HepG2 (cell line): Measurements from ENCODE around the gene DAB2IP.

Experiments used
- ATF2 ChIP-seq: sonication (generic); formaldehyde crosslinking; IDR thresholded peaks from 2 replicates; pipeline ENCODE4 v1.4.0; 2020; ENCODE audit warnings: missing genetic modification reagents
- CHCHD3 ChIP-seq: sonication (generic); formaldehyde crosslinking; IDR thresholded peaks from 2 replicates; pipeline ENCODE4 v1.8.0; 2022; ENCODE audit warnings: mild to moderate bottlenecking, missing genetic modification reagents, moderate library complexity
- HMG20A ChIP-seq: IDR thresholded peaks from 2 replicates; pipeline ENCODE4 v1.6.1; 2016; ENCODE audit warnings: borderline replicate concordance
- HMGXB3 ChIP-seq: sonication (generic); formaldehyde crosslinking; IDR thresholded peaks from 2 replicates; pipeline ENCODE4 v1.4.0; 2020; ENCODE audit warnings: missing genetic modification reagents, borderline replicate concordance
- POLR2G ChIP-seq: fragments of 200-400 bp; formaldehyde crosslinking; IDR thresholded peaks from 2 replicates; pipeline ENCODE4 v1.6.1; 2018; ENCODE audit warnings: mild to moderate bottlenecking, low read depth, low read length, moderate library complexity
- YEATS4 ChIP-seq: sonication (generic); formaldehyde crosslinking; IDR thresholded peaks from 2 replicates; pipeline ENCODE4 v1.4.0; 2020; ENCODE audit warnings: missing genetic modification reagents, borderline replicate concordance
- YY1 ChIP-seq: IDR thresholded peaks from 2 replicates; pipeline ENCODE4 v1.6.1; 2011; ENCODE audit warnings: low read length, low read depth, moderate library complexity, mild to moderate bottlenecking; ENCODE audit not compliant: insufficient read depth, insufficient replicate concordance
- ZKSCAN8 ChIP-seq: IDR thresholded peaks from 2 replicates; pipeline ENCODE4 v1.6.1; 2016; ENCODE audit warnings: borderline replicate concordance, missing genetic modification reagents, missing compliant biosample characterization
- ZNF224 ChIP-seq: sonication (generic); formaldehyde crosslinking; IDR thresholded peaks from 2 replicates; pipeline ENCODE4 v1.5.0; 2020; ENCODE audit warnings: mild to moderate bottlenecking, missing genetic modification reagents
- ZNF280D ChIP-seq: sonication (generic); formaldehyde crosslinking; IDR thresholded peaks from 2 replicates; pipeline ENCODE4 v1.5.1; 2020; ENCODE audit warnings: mild to moderate bottlenecking, missing genetic modification reagents
- ZNF451 ChIP-seq: sonication (generic); formaldehyde crosslinking; IDR thresholded peaks from 2 replicates; pipeline ENCODE4 v1.5.0; 2020; ENCODE audit warnings: mild to moderate bottlenecking, missing genetic modification reagents
- TF ChIP-seq, protein P1 (sequence below): sonication (generic); formaldehyde crosslinking; IDR thresholded peaks from 2 replicates; pipeline ENCODE4 v1.5.0; 2020; ENCODE audit warnings: mild to moderate bottlenecking, missing genetic modification reagents, moderate library complexity

DNA sequence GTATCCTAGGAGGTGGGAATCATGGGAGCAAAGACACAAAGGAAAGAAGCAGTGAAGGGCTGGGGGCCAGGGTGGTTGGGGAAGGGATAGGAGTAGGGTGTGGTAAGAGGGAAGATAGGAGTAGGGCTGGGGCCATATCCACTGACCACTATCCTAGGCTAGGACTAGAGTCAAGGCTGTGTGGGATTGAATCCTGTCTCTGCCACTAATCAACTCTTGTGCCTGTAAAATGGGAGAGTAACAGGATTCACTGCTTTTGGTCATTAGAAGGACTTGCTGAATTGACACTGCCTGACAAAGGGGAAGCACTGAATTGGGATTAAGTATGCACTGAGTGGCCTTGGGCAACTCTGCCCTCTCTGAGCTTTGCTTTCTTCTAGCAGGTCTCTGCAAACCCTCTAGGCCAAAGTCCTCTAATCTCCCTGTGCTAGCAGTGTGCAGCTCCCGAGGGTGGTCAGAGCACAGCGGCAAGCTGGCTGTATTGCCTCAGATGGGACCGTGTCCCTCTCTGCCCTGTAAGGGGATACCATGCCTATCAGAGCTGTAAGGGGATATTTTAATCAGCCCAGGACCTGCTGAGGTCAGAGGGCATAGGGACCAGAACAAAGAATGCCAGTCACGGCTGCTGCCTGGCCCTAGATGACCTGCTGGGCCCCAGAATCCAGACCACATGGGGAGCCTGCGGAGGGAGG lies 12.4 kb upstream of the DAB2IP start:
- TF ChIP-seq ZNF280D (CRISPR knock-in tag) (0 out of 2 replicates have a peak, but pooled peaks have one; percentile 70), CHCHD3 (CRISPR knock-in tag) (no peak), ZNF451 (CRISPR knock-in tag) (no peak), ATF2 (no peak), HMGXB3 (no peak), HMG20A (CRISPR knock-in tag) (no peak), POLR2G (no peak), YY1 (no peak), YEATS4 (CRISPR knock-in tag) (no peak), ZNF224 (CRISPR knock-in tag) (no peak), ZKSCAN8 (CRISPR knock-in tag) (no peak)
- TF ChIP-seq, protein P1, sequence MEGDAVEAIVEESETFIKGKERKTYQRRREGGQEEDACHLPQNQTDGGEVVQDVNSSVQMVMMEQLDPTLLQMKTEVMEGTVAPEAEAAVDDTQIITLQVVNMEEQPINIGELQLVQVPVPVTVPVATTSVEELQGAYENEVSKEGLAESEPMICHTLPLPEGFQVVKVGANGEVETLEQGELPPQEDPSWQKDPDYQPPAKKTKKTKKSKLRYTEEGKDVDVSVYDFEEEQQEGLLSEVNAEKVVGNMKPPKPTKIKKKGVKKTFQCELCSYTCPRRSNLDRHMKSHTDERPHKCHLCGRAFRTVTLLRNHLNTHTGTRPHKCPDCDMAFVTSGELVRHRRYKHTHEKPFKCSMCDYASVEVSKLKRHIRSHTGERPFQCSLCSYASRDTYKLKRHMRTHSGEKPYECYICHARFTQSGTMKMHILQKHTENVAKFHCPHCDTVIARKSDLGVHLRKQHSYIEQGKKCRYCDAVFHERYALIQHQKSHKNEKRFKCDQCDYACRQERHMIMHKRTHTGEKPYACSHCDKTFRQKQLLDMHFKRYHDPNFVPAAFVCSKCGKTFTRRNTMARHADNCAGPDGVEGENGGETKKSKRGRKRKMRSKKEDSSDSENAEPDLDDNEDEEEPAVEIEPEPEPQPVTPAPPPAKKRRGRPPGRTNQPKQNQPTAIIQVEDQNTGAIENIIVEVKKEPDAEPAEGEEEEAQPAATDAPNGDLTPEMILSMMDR (CRISPR knock-in tag) = no peak
